Measurements from ENCODE around the gene RAVER2.

GRCh38 chr1:64875606-64876005, 130.7 kb downstream of the RAVER2 start:
- TF ChIP-seq POLR2AphosphoS5 (IDR thresholded peaks at IDR 0.05) = no peak
- no peak for TF ChIP-seq POLR2A (IDR thresholded peaks at IDR 0.05)
- no peak for TF ChIP-seq EP300 (IDR thresholded peaks at IDR 0.05; ENCODE audit: low read depth)
